ENCODE data around the gene TM4SF5. TPM values are rescaled to one million over a fixed set of nuclear protein-coding genes. Genes with fewer than 3 reads are reported as not detected.

TM4SF5 gene
- polyA plus RNA-seq, 1 experiment, result not detected

DNA sequence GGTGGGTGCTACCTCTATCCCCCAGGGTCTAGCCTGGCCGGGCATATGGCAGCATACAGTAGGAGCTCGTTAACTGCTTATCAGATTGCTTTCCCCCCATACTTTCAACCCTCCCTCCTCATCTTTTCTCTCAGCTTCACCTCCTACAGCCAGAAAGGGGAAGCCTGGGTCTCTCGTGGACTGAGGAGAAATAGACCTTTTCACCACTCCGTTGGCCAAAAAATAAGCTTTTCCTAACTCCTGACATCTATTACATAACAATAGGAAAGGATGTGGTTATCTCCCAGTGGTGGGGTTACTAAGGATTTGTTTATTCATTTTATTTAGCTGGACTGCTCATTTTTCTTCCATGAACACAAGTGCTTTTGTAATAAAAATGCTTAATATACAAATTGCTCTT is 23.0 kb upstream of the TM4SF5 start:
- DNase-seq (ENCODE audit: low read depth, low spot score), result no peak
- ChIA-PET CTCF (no interaction called here), POLR2A (no interaction called here)
- H3K9me3 ChIP-seq (ENCODE audit: control insufficient read depth, insufficient read depth, low read length), result no peaks in the 10 kb centered on the region
- H3K27me3 ChIP-seq (ENCODE audit: control insufficient read depth, insufficient read depth, low read length), result peaks cover 55% of the 10 kb centered on the region
- no peak overlapping the region for H3K4me3 ChIP-seq (ENCODE audit: low read depth, low read length)
- no peak overlapping the region for H3K27ac ChIP-seq (ENCODE audit: low read depth, low read length)
- no peak for TF ChIP-seq CTCF (IDR thresholded peaks at IDR 0.05; ENCODE audit: low read depth, low read length)

DNA sequence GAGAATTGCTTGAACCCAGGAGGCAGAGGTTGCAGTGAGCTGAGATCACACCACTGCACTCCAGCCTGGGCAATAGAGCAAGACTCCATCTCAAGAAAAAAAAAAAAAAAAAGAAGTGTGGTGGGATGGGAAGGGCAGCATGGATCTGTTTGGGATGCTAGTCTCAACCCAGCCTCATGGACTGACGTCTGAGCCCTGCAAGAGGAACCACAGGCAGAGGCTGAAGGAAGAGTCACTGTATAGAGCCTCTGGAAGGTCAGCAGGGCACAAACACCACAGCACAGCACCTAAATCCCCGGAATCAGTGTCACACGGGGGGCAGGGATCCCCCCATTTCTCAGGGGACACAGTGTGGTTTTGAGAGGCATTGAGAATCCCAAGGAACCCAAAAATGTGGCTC is 21.1 kb upstream of the TM4SF5 start:
- H3K27ac ChIP-seq (ENCODE audit: low read depth, low read length), result no peak overlapping the region
- POLR2A ChIA-PET, result no interaction called here

GRCh38 chr17:4751932-4752331 is 19.8 kb upstream of the TM4SF5 start:
- Histone ChIP-seq H3K27me3 (ENCODE audit: control insufficient read depth, insufficient read depth, low read length) (peaks cover 37% of the 10 kb centered on the region), H3K9me3 (ENCODE audit: control insufficient read depth, insufficient read depth, low read length) (no peaks in the 10 kb centered on the region), H3K4me3 (ENCODE audit: low read depth, low read length) (no peak overlapping the region), H3K27ac (ENCODE audit: low read depth, low read length) (no peak overlapping the region)
- CTCF ChIA-PET, result interaction anchor here (0.5 kb wide), 1 partner anchor 42 kb away, joined by 4 read pairs; the partner anchor contains the start of gene ARRB2
- POLR2A ChIA-PET, result interaction anchor here (0.6 kb wide), 1 partner anchor 32 kb away, joined by 4 read pairs; no protein-coding TSS in a partner anchor
- DNase-seq (ENCODE audit: low read depth, low spot score), result no peak
- TF ChIP-seq CTCF (IDR thresholded peaks at IDR 0.05; ENCODE audit: low read depth, low read length), result no peak

More for the DNA sequence above, 21.1 kb upstream of the TM4SF5 start:
- CTCF ChIA-PET, result no interaction called here
- Histone ChIP-seq H3K9me3 (ENCODE audit: control insufficient read depth, insufficient read depth, low read length) (no peaks in the 10 kb centered on the region), H3K27me3 (ENCODE audit: control insufficient read depth, insufficient read depth, low read length) (peaks cover 42% of the 10 kb centered on the region), H3K4me3 (ENCODE audit: low read depth, low read length) (no peak overlapping the region)
- TF ChIP-seq CTCF (IDR thresholded peaks at IDR 0.05; ENCODE audit: low read depth, low read length), result no peak
- no peak for DNase-seq (ENCODE audit: low read depth, low spot score)

DNA sequence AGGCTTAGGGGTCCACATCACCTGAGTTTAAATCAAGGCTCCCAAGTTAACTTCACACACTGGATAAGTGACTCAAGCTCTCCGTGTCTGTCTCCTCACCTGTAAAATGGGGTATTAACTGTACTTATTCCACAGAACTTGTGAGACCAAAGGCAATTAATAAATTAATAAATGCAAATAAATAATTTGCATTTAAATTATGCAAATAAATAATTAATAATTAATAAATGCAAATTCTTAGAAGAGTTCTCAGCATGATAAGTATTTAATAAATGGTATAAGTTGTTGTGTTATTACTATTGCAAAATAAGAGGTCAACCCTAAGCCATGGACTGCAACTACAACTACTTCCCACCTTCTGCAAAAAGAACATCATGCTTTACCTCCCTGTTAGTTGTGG is 18.3 kb upstream of the TM4SF5 start:
- Histone ChIP-seq H3K4me3 (ENCODE audit: low read depth, low read length) (no peak overlapping the region), H3K9me3 (ENCODE audit: control insufficient read depth, insufficient read depth, low read length) (no peaks in the 10 kb centered on the region), H3K27me3 (ENCODE audit: control insufficient read depth, insufficient read depth, low read length) (peaks cover 35% of the 10 kb centered on the region), H3K27ac (ENCODE audit: low read depth, low read length) (no peak overlapping the region)
- no peak for TF ChIP-seq CTCF (IDR thresholded peaks at IDR 0.05; ENCODE audit: low read depth, low read length)
- DNase-seq (ENCODE audit: low read depth, low spot score), result no peak
- CTCF ChIA-PET, result no interaction called here
- POLR2A ChIA-PET, result no interaction called here

- Histone ChIP-seq H3K4me3 (ENCODE audit: low read depth, low read length) (no peak overlapping the region), H3K27me3 (ENCODE audit: control insufficient read depth, insufficient read depth, low read length) (peaks cover 22% of the 10 kb centered on the region), H3K27ac (ENCODE audit: low read depth, low read length) (no peak overlapping the region), H3K9me3 (ENCODE audit: control insufficient read depth, insufficient read depth, low read length) (no peaks in the 10 kb centered on the region)
- CTCF ChIA-PET, result no interaction called here
- DNase-seq (ENCODE audit: low read depth, low spot score), result no peak
- no peak for TF ChIP-seq CTCF (IDR thresholded peaks at IDR 0.05; ENCODE audit: low read depth, low read length)
- POLR2A ChIA-PET, result no interaction called here
These were observed 11.9 kb upstream of the TM4SF5 start for GRCh38 chr17:4759776-4760236.

Data from AG04450 (cell line).